NCI-H2196 treated with DMSO at 0.1 percent for 48 hours (cell line): Measurements from ENCODE around the gene RNF215.

Experiments
- DNase-seq: peaks from one replicate; lab custom pipeline; 2025; ENCODE audit not compliant: unreplicated experiment; lab: John Stamatoyannopoulos, UW

RNF215 gene

DNA sequence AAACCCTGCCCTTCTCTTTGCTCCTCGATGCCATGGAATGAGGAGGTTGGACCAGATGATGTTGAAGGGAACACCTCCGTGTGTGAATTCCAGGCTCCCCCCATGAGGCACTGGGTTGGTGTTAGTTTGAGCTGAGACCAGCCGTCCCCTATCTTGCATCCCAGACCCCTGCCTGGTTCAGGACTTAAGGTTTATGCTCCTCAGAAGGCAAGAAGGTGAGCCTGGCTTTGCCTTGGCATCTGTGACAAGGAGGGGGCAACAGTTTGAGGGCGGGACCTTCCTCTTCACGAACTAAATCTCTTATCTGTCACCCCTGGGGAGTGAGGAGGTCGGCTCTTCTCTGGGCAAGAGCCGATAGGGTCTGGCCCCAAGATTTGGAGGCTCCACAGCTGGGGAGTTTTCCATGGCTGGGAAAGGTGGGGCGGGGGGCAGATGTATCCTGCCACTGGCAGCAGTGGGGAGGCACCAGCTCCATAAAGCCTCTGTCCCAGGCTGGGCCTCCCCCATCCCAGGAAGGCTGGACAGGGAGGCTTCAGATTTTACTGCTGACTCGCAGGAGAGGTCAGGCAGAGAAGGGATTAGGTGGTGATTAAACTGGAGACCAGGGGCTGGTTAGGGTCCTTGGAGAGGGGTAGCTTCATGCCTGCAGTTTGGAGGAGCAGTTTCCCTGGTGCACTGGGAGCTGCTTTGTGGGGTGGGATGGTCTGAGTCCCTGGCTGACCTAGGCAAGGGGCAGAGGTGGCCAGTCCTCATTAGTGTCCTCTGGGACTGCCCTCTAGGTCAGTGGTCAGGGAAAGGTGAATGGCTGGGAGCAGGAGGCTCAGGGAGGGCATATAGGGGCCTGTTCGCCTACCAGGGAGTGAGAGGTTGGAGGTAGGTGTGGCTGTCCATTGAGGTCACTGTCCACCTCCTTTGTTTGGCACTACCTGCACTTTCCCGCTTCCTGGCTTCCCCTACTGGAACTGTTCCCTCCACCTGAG is 10.7 kb upstream of the RNF215 start:
- no peak for DNase-seq

- no peak for DNase-seq
These were observed 9.9 kb upstream of the RNF215 start, which contains the start of gene SEC14L2 for GRCh38 chr22:30396871-30397655. Gene SEC14L2, plus strand, starts transcription at chr22:30397018. Its CDS starts 99 bp downstream, at chr22:30397117.

DNA sequence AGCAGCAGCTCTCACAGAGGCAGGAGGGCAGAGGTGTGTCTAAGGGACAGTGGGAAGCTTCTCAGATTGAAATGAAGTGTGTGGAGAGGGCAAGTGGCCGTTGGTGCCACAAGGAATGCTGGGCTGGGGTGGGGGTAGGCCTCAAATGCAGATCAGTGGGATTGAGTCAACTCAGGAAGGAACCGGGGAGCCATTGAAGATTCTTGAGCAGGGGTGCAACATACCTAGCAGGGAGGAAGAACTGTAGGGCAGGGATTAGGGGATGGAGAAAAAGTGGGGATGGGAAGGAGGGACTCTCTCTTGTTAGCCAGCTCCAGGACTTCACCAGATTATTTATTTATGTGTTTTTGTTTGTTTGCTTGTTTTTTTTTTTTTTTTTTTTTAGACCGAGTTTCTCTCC is 6.7 kb upstream of the RNF215 start:
- no peak for DNase-seq

- DNase-seq = no peak
These were observed 6.1 kb upstream of the RNF215 start for GRCh38 chr22:30393322-30393680.

GRCh38 chr22:30392661-30393321 is 5.6 kb upstream of the RNF215 start:
- DNase-seq = no peak

DNA sequence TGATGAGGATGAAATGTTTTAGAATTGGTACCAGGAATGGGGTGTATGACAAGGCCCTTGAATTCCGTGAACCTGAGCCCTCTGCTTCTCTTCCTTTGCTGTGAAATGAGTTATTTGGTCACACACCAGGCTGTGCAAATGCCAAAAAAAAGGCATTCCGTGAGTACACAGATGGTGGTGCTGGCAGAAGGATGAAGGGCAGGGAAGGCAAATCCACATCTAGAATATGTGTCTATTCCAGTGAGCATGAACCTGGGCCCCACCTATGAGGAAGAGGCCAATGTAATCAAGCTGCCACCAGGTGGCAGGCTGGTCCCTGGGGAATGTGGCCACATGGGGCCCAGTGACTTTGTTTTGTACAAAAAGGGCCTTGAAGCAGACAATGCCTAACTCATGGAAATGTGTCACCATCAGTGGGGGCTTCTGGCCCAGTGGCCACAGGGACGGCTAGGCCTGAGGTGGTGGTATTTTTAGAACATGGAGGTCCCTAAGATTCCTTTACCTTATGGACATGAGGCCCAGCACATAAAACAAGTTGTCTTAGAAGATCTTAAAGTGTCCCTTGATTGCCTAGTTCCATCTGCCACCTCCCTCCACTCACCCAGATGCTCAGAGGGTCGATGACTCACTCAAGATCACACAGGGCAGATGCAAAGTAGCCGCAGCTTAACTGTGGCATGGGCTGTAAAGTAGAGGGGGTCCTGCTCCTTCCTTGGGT is 3.9 kb upstream of the RNF215 start:
- no peak for DNase-seq

- DNase-seq = no peak
These were observed 627 bp downstream of the RNF215 start for GRCh38 chr22:30386608-30386959.

DNA sequence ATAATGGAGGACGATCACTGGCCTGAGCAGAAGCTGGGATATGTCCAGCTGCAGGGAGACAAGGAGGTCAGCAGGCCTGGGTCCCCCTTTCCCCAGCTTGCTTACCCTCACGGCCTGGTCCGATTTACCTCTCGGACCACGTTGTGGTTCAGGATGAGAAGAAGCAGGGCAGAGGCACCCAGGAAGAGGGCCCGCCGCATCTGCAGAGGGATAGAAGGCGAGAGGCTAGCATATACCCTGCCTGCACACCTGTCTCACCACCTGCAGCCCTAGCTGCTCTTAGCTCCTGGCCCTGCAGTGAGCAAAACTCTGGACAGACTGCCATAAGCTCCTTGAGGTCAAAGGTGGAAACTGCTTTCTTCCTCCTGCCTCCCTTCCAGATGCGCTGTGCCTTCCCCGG is 1.3 kb downstream of the RNF215 start:
- no peak for DNase-seq

DNA sequence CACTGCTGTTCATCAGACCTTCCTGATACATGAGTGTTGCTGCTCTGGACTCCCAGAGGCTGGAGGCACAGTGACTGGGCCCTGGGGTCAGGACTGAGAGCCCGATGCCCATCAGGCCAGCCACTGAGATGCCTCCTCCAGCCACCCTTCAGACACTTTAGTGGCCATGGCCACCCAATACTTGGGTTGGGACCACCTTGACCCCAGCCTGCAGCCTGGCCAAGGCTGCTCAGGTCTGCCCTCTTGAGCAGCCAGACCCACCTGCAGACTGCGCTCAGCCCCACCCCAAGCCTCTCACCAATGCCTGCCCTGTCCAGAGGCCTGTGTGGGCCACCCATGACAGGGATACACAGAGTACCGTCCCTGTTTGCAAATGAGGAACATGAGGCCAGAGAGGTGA is 4.2 kb downstream of the RNF215 start:
- no peak for DNase-seq

DNA sequence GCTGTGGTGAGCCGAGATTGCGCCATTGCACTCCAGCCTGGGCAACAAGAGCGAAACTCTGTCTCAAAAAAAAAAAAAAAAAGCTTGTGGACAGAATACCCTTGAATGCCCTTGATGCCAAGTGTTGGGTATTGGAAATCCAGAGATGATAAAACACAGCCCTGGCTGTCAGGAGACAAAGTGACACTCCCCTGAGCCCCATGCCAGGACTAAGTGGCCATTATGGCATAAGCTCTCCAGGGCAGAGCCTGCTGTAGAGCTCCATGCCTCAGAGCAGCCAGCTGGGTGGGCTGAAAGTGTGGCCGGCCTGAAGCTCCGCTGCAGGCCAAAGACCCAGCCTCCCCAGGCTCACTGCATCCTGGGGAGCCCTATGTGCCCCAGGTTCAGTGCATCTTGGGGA is 4.9 kb downstream of the RNF215 start:
- DNase-seq = no peak

DNA sequence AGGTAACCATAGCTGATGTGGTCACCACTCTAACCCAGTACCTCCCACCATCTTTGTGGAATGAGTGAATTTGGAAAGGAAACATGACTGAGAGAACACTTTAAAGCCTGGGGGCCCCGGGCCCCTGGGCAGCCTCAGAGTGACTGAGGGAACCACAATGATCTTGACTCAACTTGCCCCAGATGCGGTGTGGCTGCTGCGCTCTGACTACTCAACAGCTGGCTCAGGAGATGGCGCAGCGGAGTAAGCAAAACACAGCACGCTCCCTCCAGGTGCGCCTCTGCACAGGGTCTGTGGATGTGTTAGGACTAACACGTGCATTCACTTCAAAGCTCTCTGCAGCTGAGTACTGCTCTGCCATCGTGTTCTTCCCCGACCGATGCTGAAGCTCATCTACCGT is 5.9 kb downstream of the RNF215 start:
- DNase-seq = no peak

DNA sequence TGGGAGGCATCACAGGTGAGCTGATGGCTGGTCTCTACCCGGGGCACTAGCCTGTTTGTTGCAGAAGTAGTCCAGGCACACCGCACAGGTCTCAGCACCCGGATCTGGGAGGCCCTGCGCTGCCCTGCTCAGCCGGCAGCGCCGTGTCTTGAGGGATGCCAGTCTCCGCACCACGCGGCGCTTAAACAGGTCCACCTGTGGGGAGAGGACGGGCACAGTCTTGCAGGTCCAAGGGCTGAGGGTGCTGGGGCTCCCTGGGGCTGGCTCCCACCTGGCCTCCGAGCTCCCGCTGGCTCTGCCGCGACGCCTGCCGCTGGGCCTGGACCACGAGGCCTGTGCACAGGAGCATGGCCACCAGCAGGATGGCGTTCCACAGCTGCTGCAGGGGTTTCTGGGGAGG is 7.2 kb downstream of the RNF215 start:
- DNase-seq = no peak

DNA sequence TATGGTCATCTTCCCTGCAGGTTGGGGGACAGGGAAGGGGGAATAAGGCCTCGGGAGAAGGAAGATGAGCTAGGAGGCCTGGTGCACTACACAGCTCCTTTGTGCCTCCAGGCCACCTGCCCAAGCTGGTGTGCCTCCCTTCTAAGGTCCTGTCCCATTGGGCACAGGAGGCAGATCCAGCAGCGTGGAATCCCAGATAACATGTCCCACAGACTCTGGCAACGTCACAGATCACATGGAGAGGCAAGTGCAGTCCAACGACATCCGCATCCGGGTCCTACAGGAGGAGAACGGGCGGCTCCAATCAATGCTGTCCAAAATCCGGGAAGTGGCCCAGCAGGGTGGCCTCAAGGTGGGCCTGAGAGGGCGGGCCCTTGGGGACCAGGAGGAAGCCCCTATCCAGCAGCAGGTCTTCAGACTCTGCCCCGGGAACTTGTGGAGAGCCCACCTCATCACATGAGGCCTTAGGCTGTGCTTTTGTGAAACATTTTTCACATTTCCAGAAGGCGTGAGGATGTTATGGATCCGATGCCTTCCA is 11.8 kb downstream of the RNF215 start:
- DNase-seq = no peak

GRCh38 chr22:30373331-30374325 is 13.6 kb downstream of the RNF215 start:
- no peak for DNase-seq

GRCh38 chr22:30372915-30373314 is 14.3 kb downstream of the RNF215 start:
- no peak for DNase-seq

- no peak for DNase-seq
These were observed 15.2 kb downstream of the RNF215 start for GRCh38 chr22:30371981-30372380.

DNA sequence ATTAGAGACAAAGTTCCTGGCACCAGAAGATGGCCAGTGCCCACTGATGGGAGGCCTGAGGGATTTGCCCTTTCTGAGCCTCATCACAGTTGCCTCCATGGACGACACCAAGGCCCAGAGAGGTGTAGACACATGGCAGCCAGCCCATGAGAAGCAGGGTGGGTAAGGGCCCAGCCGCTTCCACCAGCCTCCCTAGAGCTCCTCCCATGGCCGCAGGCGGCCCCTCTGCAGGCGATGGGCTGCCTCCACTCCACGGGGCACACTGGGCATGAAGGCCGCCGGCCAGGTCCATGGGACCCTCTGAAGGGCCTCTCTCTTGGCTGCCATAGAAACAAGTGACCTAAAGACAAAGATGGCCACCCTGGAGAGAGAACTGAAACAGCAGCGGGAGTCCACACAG is 15.9 kb downstream of the RNF215 start:
- no peak for DNase-seq

- no peak for DNase-seq
These were observed 16.5 kb downstream of the RNF215 start for GRCh38 chr22:30370641-30371230.

DNA sequence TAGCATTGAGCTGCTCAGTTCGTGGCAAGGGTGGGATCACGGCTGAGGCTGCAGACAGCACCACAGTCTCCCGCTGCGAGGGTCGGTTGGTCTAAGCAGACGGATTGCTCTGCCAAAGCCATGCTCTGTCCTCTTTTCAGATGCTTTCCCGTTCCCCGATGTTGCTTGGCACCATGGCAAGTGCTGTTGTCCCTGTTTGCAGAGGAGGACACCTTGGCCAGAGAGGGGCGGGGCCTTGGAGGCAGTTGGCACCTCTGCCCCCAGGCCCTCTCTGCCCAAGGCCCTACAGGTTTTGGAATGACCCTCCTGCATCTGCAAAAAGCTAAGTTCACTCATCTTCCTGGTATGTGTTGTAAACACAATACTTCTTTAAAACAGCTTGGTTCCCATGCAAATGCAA is 18.8 kb downstream of the RNF215 start:
- DNase-seq = no peak
